Progenitor cell of endocrine pancreas (in vitro differentiated cells): Measurements from ENCODE around the gene GNGT1. TPM values are rescaled to one million over a fixed set of nuclear protein-coding genes. Genes with fewer than 3 reads are reported as not detected.
"Not testable (repeated sequence)": the region's sequence is repeated elsewhere in the genome, so short reads cannot be mapped to it uniquely, and the experiment has no call there.

Experiments used
- DNase-seq: peaks from one replicate; pipeline ENCODE4 v3.0.0; 2021; ENCODE audit warnings: low spot score; ENCODE audit not compliant: unreplicated experiment
- H3K27ac Mint-ChIP-seq: 2 replicates; pipeline ENCODE4 v1.8.0; 2021; ENCODE audit warnings: mild to moderate bottlenecking, moderate library complexity, mixed read lengths
- H3K27me3 Mint-ChIP-seq: 2 replicates; pipeline ENCODE4 v1.8.0; 2021; ENCODE audit warnings: mixed read lengths
- H3K36me3 Mint-ChIP-seq: 2 replicates; pipeline ENCODE4 v1.8.0; 2022; ENCODE audit warnings: mixed read lengths; ENCODE audit not compliant: insufficient read depth
- H3K4me1 Mint-ChIP-seq: 2 replicates; pipeline ENCODE4 v1.8.0; 2021; ENCODE audit warnings: low read depth, mixed read lengths
- H3K4me3 Mint-ChIP-seq: 2 replicates; pipeline ENCODE4 v1.8.0; 2021; ENCODE audit warnings: low read depth, mild to moderate bottlenecking, moderate library complexity, mixed read lengths
- H3K9me3 Mint-ChIP-seq: 2 replicates; pipeline ENCODE4 v1.8.0; 2021; ENCODE audit warnings: low read depth, mixed read lengths
- total RNA-seq: library from RNA; stranded (reverse); gene quantifications from 2 replicates; pipeline ENCODE4 v1.2.1, GENCODE V29; 2021
- TF ChIP-seq, protein P1 (sequence below): fragments of 200-600 bp; sonication (generic); IDR thresholded peaks from one replicate; pipeline ENCODE4 v1.5.0; 2021; ENCODE audit warnings: antibody characterized with exemption, mild to moderate bottlenecking; ENCODE audit not compliant: unreplicated experiment

Gene GNGT1
- total RNA-seq, 1 donor from 2014 or later: not detected

DNA sequence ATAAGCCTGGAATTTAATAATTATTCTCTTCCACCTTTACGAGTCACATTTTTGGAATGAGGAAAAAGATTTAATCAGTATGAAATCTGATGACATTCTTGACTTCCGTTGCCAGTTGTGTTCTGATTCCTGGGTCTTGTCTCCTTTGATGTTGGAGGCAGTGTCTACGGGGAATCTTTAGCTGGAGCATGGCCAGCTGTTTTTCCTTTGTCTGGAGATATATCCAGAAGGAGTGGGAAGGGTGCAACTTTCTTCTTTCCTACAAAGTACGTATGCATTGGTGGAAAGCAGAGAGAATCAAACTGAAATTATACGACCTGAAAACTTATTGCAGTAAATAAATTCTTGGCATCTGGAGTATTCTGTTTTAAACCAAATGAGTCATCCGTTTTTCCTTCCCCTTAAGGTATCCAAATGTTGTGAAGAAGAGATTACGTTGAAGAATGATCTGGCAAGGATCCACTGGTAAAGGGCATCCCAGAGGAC lies 8.3 kb downstream of the GNGT1 start:
- Mint-ChIP-seq H3K4me1 (no peaks in the 10 kb centered on the region), H3K27ac (no peak overlapping the region), H3K27me3 (peaks cover 4% of the 10 kb centered on the region), H3K4me3 (no peak overlapping the region), H3K36me3 (no peaks in the 10 kb centered on the region), H3K9me3 (no peaks in the 10 kb centered on the region)
- TF ChIP-seq, protein P1, sequence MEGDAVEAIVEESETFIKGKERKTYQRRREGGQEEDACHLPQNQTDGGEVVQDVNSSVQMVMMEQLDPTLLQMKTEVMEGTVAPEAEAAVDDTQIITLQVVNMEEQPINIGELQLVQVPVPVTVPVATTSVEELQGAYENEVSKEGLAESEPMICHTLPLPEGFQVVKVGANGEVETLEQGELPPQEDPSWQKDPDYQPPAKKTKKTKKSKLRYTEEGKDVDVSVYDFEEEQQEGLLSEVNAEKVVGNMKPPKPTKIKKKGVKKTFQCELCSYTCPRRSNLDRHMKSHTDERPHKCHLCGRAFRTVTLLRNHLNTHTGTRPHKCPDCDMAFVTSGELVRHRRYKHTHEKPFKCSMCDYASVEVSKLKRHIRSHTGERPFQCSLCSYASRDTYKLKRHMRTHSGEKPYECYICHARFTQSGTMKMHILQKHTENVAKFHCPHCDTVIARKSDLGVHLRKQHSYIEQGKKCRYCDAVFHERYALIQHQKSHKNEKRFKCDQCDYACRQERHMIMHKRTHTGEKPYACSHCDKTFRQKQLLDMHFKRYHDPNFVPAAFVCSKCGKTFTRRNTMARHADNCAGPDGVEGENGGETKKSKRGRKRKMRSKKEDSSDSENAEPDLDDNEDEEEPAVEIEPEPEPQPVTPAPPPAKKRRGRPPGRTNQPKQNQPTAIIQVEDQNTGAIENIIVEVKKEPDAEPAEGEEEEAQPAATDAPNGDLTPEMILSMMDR: no peak
- no peak for DNase-seq

DNA sequence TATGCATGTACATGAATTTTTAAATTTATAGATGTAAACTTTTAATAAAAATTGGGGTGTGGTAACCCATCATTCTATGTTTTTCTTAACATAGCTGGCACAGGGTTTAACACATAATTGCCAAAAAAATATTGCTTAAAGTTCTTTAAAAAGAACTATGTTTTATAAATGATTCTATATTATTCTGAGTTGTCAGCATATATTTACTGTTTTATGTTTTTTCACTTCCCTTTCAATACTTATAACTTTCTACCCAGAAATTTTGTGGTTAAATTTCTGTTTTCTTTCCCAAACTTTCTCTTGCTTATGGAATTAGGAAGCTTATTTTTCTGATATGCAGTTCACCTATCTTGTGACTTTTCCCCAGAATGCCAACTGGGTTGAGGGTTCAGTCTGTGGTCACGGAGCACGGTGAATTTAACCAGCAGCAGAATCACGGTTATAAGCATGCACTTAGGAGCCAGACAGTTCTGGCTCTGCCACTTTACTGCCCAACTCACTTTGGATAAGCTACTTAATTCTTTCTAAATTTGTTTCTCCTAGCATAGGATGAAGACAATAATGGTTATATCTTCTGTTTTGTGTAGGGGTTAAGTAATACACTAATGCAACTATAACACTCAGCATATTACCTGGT lies 9.0 kb downstream of the GNGT1 start:
- DNase-seq, H3K4me3 Mint-ChIP-seq, H3K9me3 Mint-ChIP-seq, H3K36me3 Mint-ChIP-seq, H3K27me3 Mint-ChIP-seq, H3K27ac Mint-ChIP-seq, H3K4me1 Mint-ChIP-seq: not testable (repeated sequence)

DNA sequence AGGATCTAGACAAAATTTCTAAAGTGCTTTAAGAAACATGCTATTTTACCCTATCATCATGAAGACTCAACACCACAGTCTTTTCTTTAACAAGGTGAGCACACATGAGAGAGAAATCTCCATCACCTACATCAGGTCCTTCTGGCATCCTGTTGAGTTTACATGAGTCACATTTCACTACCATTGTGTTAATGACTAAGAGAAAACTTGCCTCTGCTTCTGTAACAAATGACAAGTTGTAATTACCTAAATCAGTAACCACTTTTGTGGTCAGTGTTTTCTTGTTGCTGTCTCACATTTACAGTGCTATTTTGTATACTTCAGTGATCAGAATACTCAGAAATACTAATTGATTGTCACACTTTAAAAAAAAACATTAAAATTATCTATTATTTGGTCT lies 9.5 kb downstream of the GNGT1 start:
- H3K36me3 Mint-ChIP-seq, H3K4me1 Mint-ChIP-seq, H3K9me3 Mint-ChIP-seq, H3K4me3 Mint-ChIP-seq, DNase-seq, H3K27ac Mint-ChIP-seq, H3K27me3 Mint-ChIP-seq: not testable (repeated sequence)

DNA sequence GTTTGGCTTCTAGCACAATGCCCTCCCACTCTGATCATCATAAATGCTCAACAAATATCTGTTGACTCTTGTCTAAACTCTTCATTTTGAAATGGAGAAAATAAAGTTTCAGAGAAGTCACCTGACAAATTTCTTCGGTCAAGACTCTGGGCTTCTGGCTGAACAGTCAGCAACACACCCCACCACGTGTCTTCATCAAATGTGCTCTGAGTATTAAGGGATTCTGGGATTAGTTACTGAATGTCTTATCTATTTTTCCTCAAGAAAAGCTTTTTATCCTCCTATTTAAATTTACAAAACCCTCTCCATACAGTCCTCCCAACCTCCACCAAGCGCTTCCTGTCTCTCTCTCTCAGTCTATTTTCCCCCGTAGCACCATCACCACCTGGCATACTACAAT lies 9.9 kb downstream of the GNGT1 start:
- not testable (repeated sequence) for DNase-seq, H3K4me3 Mint-ChIP-seq, H3K27ac Mint-ChIP-seq, H3K36me3 Mint-ChIP-seq, H3K4me1 Mint-ChIP-seq, H3K9me3 Mint-ChIP-seq
- peaks cover 14% of the 10 kb centered on the region for H3K27me3 Mint-ChIP-seq

DNA sequence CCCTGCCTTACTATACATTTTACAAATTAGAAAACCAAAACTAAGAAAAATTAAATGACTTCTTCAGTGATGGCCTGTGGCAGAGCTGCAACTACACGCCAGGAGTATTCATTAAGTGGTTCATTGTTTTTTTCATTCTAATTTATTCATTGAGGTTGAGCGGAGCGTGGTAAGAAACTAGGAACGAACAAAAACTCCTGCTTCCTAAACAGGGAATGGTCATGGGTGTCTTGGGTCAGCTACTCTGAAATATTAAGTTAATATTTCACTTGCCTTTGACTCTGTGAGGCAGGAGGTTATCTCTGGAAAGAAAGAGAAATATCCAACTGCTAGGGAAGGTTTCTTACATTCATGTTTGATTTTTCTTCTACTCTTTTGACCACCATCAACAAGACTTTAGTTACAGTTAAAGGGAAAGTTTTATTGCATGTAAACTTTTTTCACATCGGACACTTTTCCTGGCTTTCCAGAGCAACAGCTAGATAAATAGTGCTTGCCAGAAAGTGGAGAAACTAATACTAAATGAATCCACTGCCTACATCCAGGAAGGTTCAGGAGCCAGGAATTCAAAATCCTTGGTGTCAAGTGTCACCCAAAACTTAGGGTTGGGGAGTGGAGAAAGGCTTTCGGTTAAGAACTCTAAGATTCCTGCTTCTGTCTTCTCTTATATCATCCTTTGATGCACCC lies 14.3 kb downstream of the GNGT1 start:
- TF ChIP-seq, protein P1: no peak
- DNase-seq: no peak
- no peaks in the 10 kb centered on the region for H3K9me3 Mint-ChIP-seq
- H3K4me3 Mint-ChIP-seq: peak overlapping the region; percentile 14
- no peak overlapping the region for H3K27ac Mint-ChIP-seq
- H3K4me1 Mint-ChIP-seq: peaks cover 3% of the 10 kb centered on the region
- H3K36me3 Mint-ChIP-seq: no peaks in the 10 kb centered on the region
- H3K27me3 Mint-ChIP-seq: peaks cover 36% of the 10 kb centered on the region

DNA sequence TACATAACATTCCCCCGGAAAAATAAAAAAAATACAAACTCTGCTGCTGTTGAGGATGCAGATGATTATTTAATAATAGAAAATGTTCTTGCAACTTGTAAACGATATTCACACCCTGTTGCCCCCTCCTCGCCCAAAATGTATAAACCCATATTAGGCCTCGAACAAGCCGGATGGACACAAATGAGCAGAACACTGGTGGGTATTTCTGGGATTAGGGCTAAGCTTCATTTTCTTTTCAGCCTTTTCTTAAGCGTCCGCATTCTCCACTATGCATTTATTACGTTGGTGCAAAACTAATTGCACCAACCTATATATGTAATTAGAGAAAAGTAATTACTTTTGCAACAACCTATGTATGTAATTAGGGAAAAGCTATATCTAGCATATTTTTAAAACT lies 14.8 kb downstream of the GNGT1 start:
- no peak for DNase-seq
- peaks cover 3% of the 10 kb centered on the region for H3K4me1 Mint-ChIP-seq
- H3K4me3 Mint-ChIP-seq: peak overlapping the region; percentile 65
- H3K9me3 Mint-ChIP-seq: no peaks in the 10 kb centered on the region
- no peak overlapping the region for H3K27ac Mint-ChIP-seq
- peaks cover 36% of the 10 kb centered on the region for H3K27me3 Mint-ChIP-seq
- H3K36me3 Mint-ChIP-seq: no peaks in the 10 kb centered on the region
- TF ChIP-seq, protein P1: no peak
